Activated T-cell treated with anti-CD3 and anti-CD28 coated beads, Interleukin-2, amount 50 U/mL, for 4 hours (primary cell): ENCODE measurements around the gene CCDC97. TPM values are rescaled to one million over a fixed set of nuclear protein-coding genes. Genes with fewer than 3 reads are reported as not detected.

Source experiments
- ATAC-seq, 2 donors: fragments of 200-7000 bp; cut with Tn5 transposase; one replicate each; pipeline ENCODE4 v1.10.0; 2021
- DNase-seq: peaks from one replicate; pipeline ENCODE4 v3.0.0-alpha.2; 2020
- H3K27me3 Mint-ChIP-seq: one replicate; pipeline ENCODE4 v1.8.0; 2021; ENCODE audit warnings: low read depth, mixed read lengths
- H3K36me3 Mint-ChIP-seq: one replicate; pipeline ENCODE4 v1.8.0; 2022; ENCODE audit warnings: mixed read lengths; ENCODE audit not compliant: insufficient read depth
- H3K4me1 Mint-ChIP-seq: one replicate; pipeline ENCODE4 v1.8.0; 2021; ENCODE audit warnings: low read depth, mixed read lengths
- H3K4me3 Mint-ChIP-seq: one replicate; pipeline ENCODE4 v1.8.0; 2021; ENCODE audit warnings: mild to moderate bottlenecking, moderate library complexity, mixed read lengths
- H3K9me3 Mint-ChIP-seq: one replicate; pipeline ENCODE4 v1.8.0; 2021; ENCODE audit warnings: mixed read lengths
- total RNA-seq, 3 donors: library from RNA; stranded (reverse); gene quantifications; one replicate each; pipeline ENCODE4 v1.2.1, GENCODE V29; 2021

Gene CCDC97
- total RNA-seq, 3 donors from 2014 or later, result 33.8 to 40.5 (median 35.1) TPM

GRCh38 chr19:41352609-41353465 is 42.9 kb downstream of the CCDC97 start:
- peaks cover 3% of the 10 kb centered on the region for H3K36me3 Mint-ChIP-seq
- H3K27me3 Mint-ChIP-seq, result no peaks in the 10 kb centered on the region
- peak; percentile 30 to 38 for ATAC-seq
- H3K9me3 Mint-ChIP-seq, result no peaks in the 10 kb centered on the region
- peak; percentile 74 for DNase-seq
- peaks cover 65% of the 10 kb centered on the region for H3K4me1 Mint-ChIP-seq
- peak overlapping the region; percentile 99 for H3K4me3 Mint-ChIP-seq

GRCh38 chr19:41353466-41354342 is 43.7 kb downstream of the CCDC97 start, which contains the start of gene TGFB1:
Gene TGFB1 (minus strand): TSS chr19:41353922. CDS start chr19:41353044, 878 bp downstream.
- ATAC-seq, result peak; percentile 44 to 53
- DNase-seq, result peak; percentile 98
- H3K4me1 Mint-ChIP-seq, result peaks cover 69% of the 10 kb centered on the region
- H3K9me3 Mint-ChIP-seq, result no peaks in the 10 kb centered on the region
- H3K4me3 Mint-ChIP-seq, result peak within 1 kb of the TSS; percentile 99
- H3K27me3 Mint-ChIP-seq, result no peaks in the 10 kb centered on the region
- H3K36me3 Mint-ChIP-seq, result peaks cover 1% of the 10 kb centered on the region

DNA sequence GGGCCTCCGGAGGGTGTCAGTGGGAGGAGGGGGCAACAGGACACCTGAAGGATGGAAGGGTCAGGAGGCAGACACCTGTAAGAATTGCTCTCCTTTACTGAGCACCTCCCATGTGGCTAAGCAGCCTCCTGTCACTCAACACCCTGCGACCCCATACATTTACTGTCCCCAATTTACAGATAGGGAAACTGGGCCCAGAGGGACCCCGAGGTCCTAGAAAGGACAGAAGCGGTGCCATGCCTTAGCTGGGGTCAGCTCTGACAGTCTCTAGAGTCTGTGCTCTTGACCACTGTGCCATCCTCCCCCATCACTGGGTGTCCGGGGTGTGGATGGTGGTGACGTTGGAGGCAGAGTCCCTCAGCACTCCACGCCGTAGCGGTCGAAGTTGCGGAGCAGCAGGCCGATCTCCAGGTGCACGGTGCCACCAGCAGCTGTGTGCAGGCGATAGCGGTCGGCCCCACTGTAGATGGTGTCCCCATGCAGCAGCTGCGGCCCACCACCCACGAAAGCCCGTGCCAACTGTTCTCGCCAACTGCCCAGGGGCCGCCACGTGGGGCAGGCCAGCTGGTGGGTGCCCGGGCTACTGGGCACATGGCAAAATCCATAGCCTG is 44.5 kb downstream of the CCDC97 start:
- Mint-ChIP-seq H3K4me1 (peaks cover 66% of the 10 kb centered on the region), H3K9me3 (no peaks in the 10 kb centered on the region), H3K27me3 (no peaks in the 10 kb centered on the region), H3K4me3 (peak overlapping the region; percentile 84), H3K36me3 (peaks cover 1% of the 10 kb centered on the region)
- DNase-seq, result no peak
- no peak for ATAC-seq

DNA sequence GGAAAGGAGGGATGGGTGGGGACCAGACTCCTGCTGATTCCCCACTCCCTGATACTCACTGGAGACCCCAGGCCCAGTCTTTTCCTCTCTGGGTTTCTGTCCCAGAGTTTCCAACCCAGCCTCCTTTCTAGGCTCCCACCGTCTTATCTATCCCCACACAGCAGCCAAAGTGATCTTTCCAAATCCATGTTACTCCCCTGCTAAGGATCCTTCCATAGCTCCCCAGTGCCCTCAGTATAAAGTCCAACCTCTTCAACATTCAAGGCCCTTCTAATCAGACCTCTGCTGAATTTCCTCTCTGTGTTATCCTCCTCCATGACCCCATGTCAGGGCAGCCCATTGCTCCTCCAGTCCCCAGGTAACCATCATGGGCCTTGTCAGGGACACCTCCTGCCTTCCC is 45.1 kb downstream of the CCDC97 start:
- no peaks in the 10 kb centered on the region for H3K27me3 Mint-ChIP-seq
- no peak for DNase-seq
- H3K9me3 Mint-ChIP-seq, result no peaks in the 10 kb centered on the region
- ATAC-seq, result no peak
- peaks cover 1% of the 10 kb centered on the region for H3K36me3 Mint-ChIP-seq
- peaks cover 63% of the 10 kb centered on the region for H3K4me1 Mint-ChIP-seq
- H3K4me3 Mint-ChIP-seq, result peak overlapping the region; percentile 57

GRCh38 chr19:41355802-41356201 is 45.8 kb downstream of the CCDC97 start:
- peaks cover 59% of the 10 kb centered on the region for H3K4me1 Mint-ChIP-seq
- DNase-seq (no peak), ATAC-seq (no peak)
- H3K9me3 Mint-ChIP-seq, result no peaks in the 10 kb centered on the region
- H3K27me3 Mint-ChIP-seq, result no peaks in the 10 kb centered on the region
- H3K4me3 Mint-ChIP-seq, result peak overlapping the region; percentile 63
- peaks cover 1% of the 10 kb centered on the region for H3K36me3 Mint-ChIP-seq

- H3K4me1 Mint-ChIP-seq, result peaks cover 56% of the 10 kb centered on the region
- H3K4me3 Mint-ChIP-seq, result peak overlapping the region; percentile 63
- peak; percentile 40 for DNase-seq
- no peaks in the 10 kb centered on the region for H3K9me3 Mint-ChIP-seq
- H3K27me3 Mint-ChIP-seq, result no peaks in the 10 kb centered on the region
- ATAC-seq, result no peak
- peaks cover 1% of the 10 kb centered on the region for H3K36me3 Mint-ChIP-seq
Measured at GRCh38 chr19:41356984-41357739, 47.2 kb downstream of the CCDC97 start.

- H3K4me1 Mint-ChIP-seq, result peaks cover 61% of the 10 kb centered on the region
- H3K36me3 Mint-ChIP-seq, result peaks cover 1% of the 10 kb centered on the region
- H3K27me3 Mint-ChIP-seq, result no peaks in the 10 kb centered on the region
- H3K4me3 Mint-ChIP-seq, result no peak overlapping the region
- no peaks in the 10 kb centered on the region for H3K9me3 Mint-ChIP-seq
- no peak for DNase-seq
- no peak for ATAC-seq
Measured at GRCh38 chr19:41357746-41358145, 47.8 kb downstream of the CCDC97 start.

DNA sequence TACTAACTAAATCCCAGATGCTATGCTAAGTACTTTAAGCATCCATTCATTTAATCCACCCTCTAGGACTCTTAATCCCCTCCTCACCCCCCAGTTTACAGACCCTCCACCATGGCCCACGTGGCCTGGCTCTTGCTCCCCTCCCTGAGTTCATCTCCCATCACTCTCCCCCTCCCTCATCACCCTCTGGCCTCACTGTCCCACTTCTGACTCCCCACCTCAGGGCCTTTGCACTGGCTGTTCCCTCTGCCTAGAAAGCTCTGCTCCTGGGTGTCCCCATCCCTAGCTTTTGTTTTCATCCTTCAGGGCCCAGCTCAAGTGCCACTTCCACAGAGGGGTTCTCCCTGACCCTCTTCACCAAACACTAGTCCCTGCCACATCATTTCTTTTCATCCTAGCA is 49.8 kb downstream of the CCDC97 start:
- ATAC-seq, result no peak
- Mint-ChIP-seq H3K4me1 (peaks cover 69% of the 10 kb centered on the region), H3K36me3 (peaks cover 1% of the 10 kb centered on the region), H3K4me3 (no peak overlapping the region), H3K9me3 (no peaks in the 10 kb centered on the region), H3K27me3 (no peaks in the 10 kb centered on the region)
- DNase-seq, result no peak

GRCh38 chr19:41362143-41362847 is 52.3 kb downstream of the CCDC97 start:
- DNase-seq (no peak), ATAC-seq (no peak)
- Mint-ChIP-seq H3K9me3 (no peaks in the 10 kb centered on the region), H3K4me3 (no peak overlapping the region), H3K27me3 (no peaks in the 10 kb centered on the region), H3K36me3 (peaks cover 1% of the 10 kb centered on the region), H3K4me1 (peaks cover 46% of the 10 kb centered on the region)

GRCh38 chr19:41363371-41363752 is 53.4 kb downstream of the CCDC97 start:
- peaks cover under 1% of the 10 kb centered on the region for H3K36me3 Mint-ChIP-seq
- no peak for ATAC-seq

DNA sequence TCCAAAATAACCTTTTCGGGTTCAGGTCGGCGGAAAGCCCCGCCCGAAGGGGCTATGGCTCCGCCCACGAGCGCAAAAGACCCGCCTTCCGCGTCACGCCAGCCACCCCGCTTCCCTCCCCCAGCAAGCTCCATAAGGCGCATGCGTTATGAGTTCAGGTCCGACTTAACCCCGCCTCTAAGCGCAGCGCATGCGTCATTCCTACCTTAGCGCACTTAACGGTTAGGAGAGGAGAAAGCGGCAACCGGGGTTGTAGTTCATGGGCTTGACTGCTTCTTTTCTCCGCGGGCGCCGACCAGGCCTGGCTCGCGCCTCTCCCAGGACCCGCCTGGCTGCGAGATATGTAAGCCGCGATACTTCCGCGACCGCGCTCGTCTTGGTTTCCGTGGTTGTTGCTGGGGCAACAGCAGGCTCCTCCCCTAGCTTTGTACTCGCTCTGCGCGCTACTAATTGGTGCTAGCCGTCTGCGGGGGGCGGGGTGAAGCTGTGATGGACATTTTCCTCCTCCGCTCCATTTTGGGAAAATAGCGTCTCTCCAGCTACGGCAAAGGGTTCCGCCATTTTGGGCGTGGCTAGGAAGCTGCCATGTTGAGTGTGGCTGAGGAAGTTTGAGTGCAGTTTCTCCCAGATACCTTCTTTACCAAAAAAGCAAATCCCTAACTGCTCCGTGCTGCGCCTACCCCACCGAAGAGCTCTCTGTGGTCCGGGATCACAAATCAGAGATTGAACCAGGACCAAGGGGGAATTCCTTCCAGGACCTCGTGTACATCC is 54.0 kb downstream of the CCDC97 start, which contains the start of gene B9D2:
B9D2 (minus strand) TSS at position 397 of the 771 bp plus-strand sequence. CDS start 630 bp downstream, outside the sequence.
- peak; percentile 98 for ATAC-seq
- Mint-ChIP-seq H3K4me1 (peaks cover 32% of the 10 kb centered on the region), H3K36me3 (no peaks in the 10 kb centered on the region), H3K4me3 (peak within 1 kb of the TSS; percentile 86), H3K27me3 (no peaks in the 10 kb centered on the region), H3K9me3 (no peaks in the 10 kb centered on the region)
- DNase-seq, result peak; percentile 97

More at GRCh38 chr19:41363371-41363752, 53.4 kb downstream of the CCDC97 start:
- DNase-seq, result no peak
- no peaks in the 10 kb centered on the region for H3K9me3 Mint-ChIP-seq
- peak overlapping the region; percentile 86 for H3K4me3 Mint-ChIP-seq
- H3K27me3 Mint-ChIP-seq, result no peaks in the 10 kb centered on the region
- peaks cover 38% of the 10 kb centered on the region for H3K4me1 Mint-ChIP-seq

- Mint-ChIP-seq H3K27me3 (no peaks in the 10 kb centered on the region), H3K36me3 (no peaks in the 10 kb centered on the region), H3K9me3 (no peaks in the 10 kb centered on the region), H3K4me3 (peak overlapping the region; percentile 86), H3K4me1 (peaks cover 30% of the 10 kb centered on the region)
- DNase-seq (no peak), ATAC-seq (no peak)
Measured at GRCh38 chr19:41364524-41365391, 54.8 kb downstream of the CCDC97 start.
